DOHH2 (cell line): ENCODE data around the gene NAALAD2.
"Not testable (repeated sequence)": the region's sequence is repeated elsewhere in the genome, so short reads cannot be mapped to it uniquely, and the experiment has no call there.

Experiments used
- H3F3A ChIP-seq: fragments of 200-600 bp; sonication (generic), shearing (Covaris generic); 2 replicates; pipeline ENCODE4 v1.6.0; 2016; ENCODE audit warnings: antibody characterized with exemption, mild to moderate bottlenecking; ENCODE audit not compliant: control insufficient read depth, insufficient read depth
- H3K27ac ChIP-seq: fragments of 200-600 bp; sonication (generic); 2 replicates; pipeline ENCODE4 v1.5.1; 2014; ENCODE audit warnings: low read depth, mild to moderate bottlenecking, low read length, moderate library complexity
- H3K27me3 ChIP-seq: fragments of 200-600 bp; sonication (generic); 2 replicates; pipeline ENCODE4 v1.6.1; 2014; ENCODE audit warnings: mild to moderate bottlenecking, low read length, mixed read lengths; ENCODE audit not compliant: control insufficient read depth
- H3K36me3 ChIP-seq: fragments of 200-600 bp; sonication (generic); 2 replicates; pipeline ENCODE4 v1.6.1; 2014; ENCODE audit warnings: mild to moderate bottlenecking, low read length, moderate library complexity, mixed read lengths; ENCODE audit not compliant: control insufficient read depth
- H3K4me1 ChIP-seq: fragments of 200-600 bp; sonication (generic); 2 replicates; pipeline ENCODE4 v1.6.1; 2014; ENCODE audit warnings: mild to moderate bottlenecking, low read length, mixed read lengths; ENCODE audit not compliant: control insufficient read depth
- H3K4me2 ChIP-seq: fragments of 200-600 bp; sonication (generic); 2 replicates; pipeline ENCODE4 v1.6.0; 2014; ENCODE audit warnings: mild to moderate bottlenecking, low read length, moderate library complexity
- H3K4me3 ChIP-seq: fragments of 200-600 bp; sonication (generic); 2 replicates; pipeline ENCODE4 v1.5.1; 2014; ENCODE audit warnings: mild to moderate bottlenecking, low read length, mixed read lengths
- H3K79me2 ChIP-seq: fragments of 200-600 bp; sonication (generic); 2 replicates; pipeline ENCODE4 v1.6.1; 2014; ENCODE audit warnings: mild to moderate bottlenecking, low read length, mixed read lengths; ENCODE audit not compliant: control insufficient read depth
- H3K9me2 ChIP-seq: fragments of 200-600 bp; sonication (generic); replicated peaks from 2 replicates; pipeline ENCODE4 v1.6.1; 2014; ENCODE audit warnings: mild to moderate bottlenecking, low read length, mixed read lengths; ENCODE audit not compliant: control insufficient read depth
- H3K9me3 ChIP-seq: fragments of 200-600 bp; sonication (generic); 2 replicates; pipeline ENCODE4 v1.6.1; 2014; ENCODE audit warnings: antibody characterized with exemption, low read length, mixed read lengths; ENCODE audit not compliant: control insufficient read depth, insufficient read depth
- H4K20me1 ChIP-seq: fragments of 200-600 bp; sonication (generic); 2 replicates; pipeline ENCODE4 v1.6.0; 2014; ENCODE audit warnings: low read depth, mild to moderate bottlenecking, antibody characterized with exemption, low read length, moderate library complexity; ENCODE audit not compliant: control insufficient read depth, insufficient read depth
- EZH2phosphoT487 ChIP-seq: fragments of 200-600 bp; sonication (generic); IDR thresholded peaks from 2 replicates; pipeline ENCODE4 v1.6.1; 2017; ENCODE audit warnings: borderline replicate concordance, mild to moderate bottlenecking, antibody characterized with exemption, low read length, moderate library complexity, mixed read lengths
- TF ChIP-seq, protein P1 (sequence below): fragments of 200-600 bp; sonication (generic); IDR thresholded peaks from one replicate; pipeline ENCODE4 v1.5.1; 2014; ENCODE audit warnings: antibody characterized with exemption, mild to moderate bottlenecking, low read depth, low read length; ENCODE audit not compliant: poor library complexity, severe bottlenecking

Gene NAALAD2

DNA sequence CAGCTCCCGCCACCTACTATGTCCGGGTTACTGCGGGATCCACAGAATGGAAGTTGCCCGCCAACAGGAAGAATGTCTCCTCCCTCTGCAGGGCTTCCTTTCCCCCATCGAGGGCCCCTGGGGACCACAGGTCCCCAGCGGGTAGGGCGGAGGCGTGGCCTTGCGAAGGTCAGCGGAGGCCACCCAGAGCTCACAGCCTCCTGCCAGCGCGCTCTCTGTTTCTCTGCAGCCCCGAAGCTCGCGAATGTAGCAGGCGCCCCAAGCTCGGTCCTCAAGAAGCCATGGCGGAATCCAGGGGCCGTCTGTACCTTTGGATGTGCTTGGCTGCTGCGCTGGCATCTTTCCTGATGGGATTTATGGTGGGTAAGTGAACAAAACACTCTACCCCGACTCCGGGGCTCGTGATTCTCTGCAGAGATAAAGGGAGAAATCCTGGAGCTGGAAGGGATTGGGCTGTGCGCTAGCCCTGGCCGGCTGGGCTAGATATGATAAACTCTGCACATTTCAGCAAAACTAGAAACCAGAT, at the start of gene NAALAD2:
Gene NAALAD2 (plus strand): TSS at position 186 of the 526 bp plus-strand sequence. CDS start 96 bp downstream, at position 282.
- peak within 1 kb of the TSS; percentile 5; the same call in 1 of the 2 replicates for H3K4me3 ChIP-seq
- H3K36me3 ChIP-seq = no peaks in the 10 kb centered on the region
- peaks cover 35% of the 10 kb centered on the region for H3K27me3 ChIP-seq
- no peaks in the 10 kb centered on the region for H3K79me2 ChIP-seq
- no peaks in the 10 kb centered on the region for H4K20me1 ChIP-seq
- H3F3A ChIP-seq = no peaks in the 10 kb centered on the region
- no peak for TF ChIP-seq EZH2phosphoT487
- TF ChIP-seq, protein P1, sequence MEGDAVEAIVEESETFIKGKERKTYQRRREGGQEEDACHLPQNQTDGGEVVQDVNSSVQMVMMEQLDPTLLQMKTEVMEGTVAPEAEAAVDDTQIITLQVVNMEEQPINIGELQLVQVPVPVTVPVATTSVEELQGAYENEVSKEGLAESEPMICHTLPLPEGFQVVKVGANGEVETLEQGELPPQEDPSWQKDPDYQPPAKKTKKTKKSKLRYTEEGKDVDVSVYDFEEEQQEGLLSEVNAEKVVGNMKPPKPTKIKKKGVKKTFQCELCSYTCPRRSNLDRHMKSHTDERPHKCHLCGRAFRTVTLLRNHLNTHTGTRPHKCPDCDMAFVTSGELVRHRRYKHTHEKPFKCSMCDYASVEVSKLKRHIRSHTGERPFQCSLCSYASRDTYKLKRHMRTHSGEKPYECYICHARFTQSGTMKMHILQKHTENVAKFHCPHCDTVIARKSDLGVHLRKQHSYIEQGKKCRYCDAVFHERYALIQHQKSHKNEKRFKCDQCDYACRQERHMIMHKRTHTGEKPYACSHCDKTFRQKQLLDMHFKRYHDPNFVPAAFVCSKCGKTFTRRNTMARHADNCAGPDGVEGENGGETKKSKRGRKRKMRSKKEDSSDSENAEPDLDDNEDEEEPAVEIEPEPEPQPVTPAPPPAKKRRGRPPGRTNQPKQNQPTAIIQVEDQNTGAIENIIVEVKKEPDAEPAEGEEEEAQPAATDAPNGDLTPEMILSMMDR = no peak
- H3K4me1 ChIP-seq = no peaks in the 10 kb centered on the region
- H3K9me2 ChIP-seq = no peaks in the 10 kb centered on the region
- no peak within 1 kb of the TSS for H3K27ac ChIP-seq
- peak within 1 kb of the TSS; percentile 23; the same call in 1 of the 2 replicates for H3K4me2 ChIP-seq
- no peaks in the 10 kb centered on the region for H3K9me3 ChIP-seq

- H3K79me2 ChIP-seq, H3K27ac ChIP-seq, H3K27me3 ChIP-seq, H3K36me3 ChIP-seq, H4K20me1 ChIP-seq, H3F3A ChIP-seq, H3K9me3 ChIP-seq, H3K4me1 ChIP-seq, H3K4me3 ChIP-seq, H3K4me2 ChIP-seq, H3K9me2 ChIP-seq: not testable (repeated sequence)
Observed at GRCh38 chr11:90085650-90086049, 48.8 kb upstream of the NAALAD2 start, which contains the start of gene UBTFL1. UBTFL1 (plus strand) TSS chr11:90085950; CDS start chr11:90085950, 0 bp downstream.

- H3K79me2 ChIP-seq, H3K27me3 ChIP-seq, H3K9me2 ChIP-seq, H3K9me3 ChIP-seq, H3K4me3 ChIP-seq, H4K20me1 ChIP-seq, H3K4me1 ChIP-seq, H3K36me3 ChIP-seq, H3F3A ChIP-seq, H3K27ac ChIP-seq, H3K4me2 ChIP-seq: not testable (repeated sequence)
Observed at GRCh38 chr11:90088731-90089130, 45.7 kb upstream of the NAALAD2 start.

DNA sequence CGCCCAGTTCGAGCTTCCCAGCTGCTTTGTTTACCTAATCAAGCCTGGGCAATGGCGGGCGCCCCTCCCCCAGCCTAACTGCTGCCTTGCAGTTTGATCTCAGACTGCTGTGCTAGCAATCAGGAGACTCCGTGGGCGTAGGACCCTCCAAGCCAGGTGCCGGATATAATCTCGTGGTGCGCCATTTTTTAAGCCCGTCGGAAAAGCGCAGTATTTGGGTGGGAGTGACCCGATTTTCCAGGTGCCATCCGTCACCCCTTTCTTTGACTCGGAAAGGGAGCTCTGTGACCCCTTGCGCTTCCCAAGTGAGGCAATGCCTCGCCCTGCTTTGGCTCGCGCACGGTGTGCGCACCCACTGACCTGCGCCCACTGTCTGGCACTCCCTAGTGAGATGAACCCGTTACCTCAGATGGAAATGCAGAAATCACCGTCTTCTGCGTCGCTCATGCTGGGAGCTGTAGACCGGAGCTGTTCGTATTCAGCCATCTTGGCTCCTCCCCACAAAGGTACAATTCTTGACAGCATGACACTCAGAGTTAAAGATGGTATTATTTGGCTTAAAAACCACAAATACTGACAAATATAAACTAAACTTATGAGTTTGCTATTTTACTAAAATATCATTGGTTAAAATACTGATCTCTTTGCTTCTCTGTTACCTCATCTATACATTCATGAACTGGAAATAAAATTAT, 39.1 kb upstream of the NAALAD2 start:
- H3K27me3 ChIP-seq, H3K79me2 ChIP-seq, H3K27ac ChIP-seq, H3K4me2 ChIP-seq, H3K4me3 ChIP-seq, H3K36me3 ChIP-seq, H4K20me1 ChIP-seq, H3K9me3 ChIP-seq, H3K9me2 ChIP-seq, H3F3A ChIP-seq, H3K4me1 ChIP-seq: not testable (repeated sequence)

GRCh38 chr11:90098261-90098660, 36.2 kb upstream of the NAALAD2 start:
- not testable (repeated sequence) for H3K27ac ChIP-seq, H3K4me2 ChIP-seq, H3K4me3 ChIP-seq, H4K20me1 ChIP-seq, H3K9me2 ChIP-seq, H3F3A ChIP-seq, H3K4me1 ChIP-seq, H3K36me3 ChIP-seq, H3K27me3 ChIP-seq, H3K9me3 ChIP-seq, H3K79me2 ChIP-seq
